ENCODE results near the gene TMEM234. TPM values are rescaled to one million over a fixed set of nuclear protein-coding genes. Genes with fewer than 3 reads are reported as not detected.

The TMEM234 gene
- total RNA-seq, 1 donor from 2014 or later, result 49.2 TPM

DNA sequence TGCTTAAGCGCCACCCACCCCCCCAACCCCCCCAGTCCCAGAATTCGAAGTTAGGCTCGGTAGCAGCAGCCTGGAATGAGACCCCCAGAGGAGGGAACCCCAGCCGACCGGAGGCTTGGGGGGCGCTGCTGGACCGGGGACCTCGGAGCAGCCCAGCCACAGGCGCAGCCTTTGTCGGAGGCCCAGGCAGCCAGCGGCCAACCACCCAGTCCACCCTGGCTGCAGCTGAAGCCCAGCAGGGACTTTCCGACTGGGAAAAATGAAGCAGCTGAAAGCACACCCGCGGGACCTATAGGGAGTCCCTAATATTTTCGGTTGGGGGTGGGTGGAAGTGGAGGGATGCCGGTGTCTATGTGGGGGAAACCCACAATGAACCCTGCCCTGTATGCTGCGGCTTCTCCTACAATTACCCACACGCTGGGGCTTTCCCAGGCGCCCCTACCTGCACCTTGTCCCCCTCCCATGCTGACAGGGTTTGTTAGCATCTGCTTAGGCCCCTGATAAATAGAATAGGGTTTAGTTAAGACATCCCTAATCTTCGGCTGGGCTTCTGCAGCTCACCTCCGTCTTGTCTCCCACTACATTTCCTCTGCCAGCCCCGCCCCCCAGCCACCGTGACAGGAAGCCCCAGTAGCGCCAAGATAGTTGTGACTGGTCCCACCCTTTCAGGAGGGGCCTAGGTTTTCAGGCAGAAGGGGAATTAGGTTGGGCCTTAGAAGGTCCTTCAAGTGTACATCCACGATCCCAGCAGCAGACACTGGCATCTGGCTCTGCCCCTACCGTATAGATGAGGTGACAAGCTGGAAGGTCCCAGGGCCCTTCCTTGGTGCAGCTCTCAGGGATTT, 20.9 kb downstream of the TMEM234 start:
- TF ChIP-seq, protein P1, sequence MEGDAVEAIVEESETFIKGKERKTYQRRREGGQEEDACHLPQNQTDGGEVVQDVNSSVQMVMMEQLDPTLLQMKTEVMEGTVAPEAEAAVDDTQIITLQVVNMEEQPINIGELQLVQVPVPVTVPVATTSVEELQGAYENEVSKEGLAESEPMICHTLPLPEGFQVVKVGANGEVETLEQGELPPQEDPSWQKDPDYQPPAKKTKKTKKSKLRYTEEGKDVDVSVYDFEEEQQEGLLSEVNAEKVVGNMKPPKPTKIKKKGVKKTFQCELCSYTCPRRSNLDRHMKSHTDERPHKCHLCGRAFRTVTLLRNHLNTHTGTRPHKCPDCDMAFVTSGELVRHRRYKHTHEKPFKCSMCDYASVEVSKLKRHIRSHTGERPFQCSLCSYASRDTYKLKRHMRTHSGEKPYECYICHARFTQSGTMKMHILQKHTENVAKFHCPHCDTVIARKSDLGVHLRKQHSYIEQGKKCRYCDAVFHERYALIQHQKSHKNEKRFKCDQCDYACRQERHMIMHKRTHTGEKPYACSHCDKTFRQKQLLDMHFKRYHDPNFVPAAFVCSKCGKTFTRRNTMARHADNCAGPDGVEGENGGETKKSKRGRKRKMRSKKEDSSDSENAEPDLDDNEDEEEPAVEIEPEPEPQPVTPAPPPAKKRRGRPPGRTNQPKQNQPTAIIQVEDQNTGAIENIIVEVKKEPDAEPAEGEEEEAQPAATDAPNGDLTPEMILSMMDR (IDR thresholded peaks at IDR 0.05; ENCODE audit: unreplicated experiment), result peak; percentile 15
- DNase-seq (ENCODE audit: low spot score, unreplicated experiment), result peak; percentile 38
- peaks cover 3% of the 10 kb centered on the region for H3K36me3 Mint-ChIP-seq (ENCODE audit: insufficient read depth)
- H3K4me1 Mint-ChIP-seq (ENCODE audit: low read depth), result peaks cover 18% of the 10 kb centered on the region
- H3K4me3 Mint-ChIP-seq (ENCODE audit: low read depth), result peak overlapping the region; percentile 84
- H3K9me3 Mint-ChIP-seq (ENCODE audit: low read depth), result no peaks in the 10 kb centered on the region
- no peaks in the 10 kb centered on the region for H3K27me3 Mint-ChIP-seq
- H3K27ac Mint-ChIP-seq, result peak overlapping the region; percentile 71

DNA sequence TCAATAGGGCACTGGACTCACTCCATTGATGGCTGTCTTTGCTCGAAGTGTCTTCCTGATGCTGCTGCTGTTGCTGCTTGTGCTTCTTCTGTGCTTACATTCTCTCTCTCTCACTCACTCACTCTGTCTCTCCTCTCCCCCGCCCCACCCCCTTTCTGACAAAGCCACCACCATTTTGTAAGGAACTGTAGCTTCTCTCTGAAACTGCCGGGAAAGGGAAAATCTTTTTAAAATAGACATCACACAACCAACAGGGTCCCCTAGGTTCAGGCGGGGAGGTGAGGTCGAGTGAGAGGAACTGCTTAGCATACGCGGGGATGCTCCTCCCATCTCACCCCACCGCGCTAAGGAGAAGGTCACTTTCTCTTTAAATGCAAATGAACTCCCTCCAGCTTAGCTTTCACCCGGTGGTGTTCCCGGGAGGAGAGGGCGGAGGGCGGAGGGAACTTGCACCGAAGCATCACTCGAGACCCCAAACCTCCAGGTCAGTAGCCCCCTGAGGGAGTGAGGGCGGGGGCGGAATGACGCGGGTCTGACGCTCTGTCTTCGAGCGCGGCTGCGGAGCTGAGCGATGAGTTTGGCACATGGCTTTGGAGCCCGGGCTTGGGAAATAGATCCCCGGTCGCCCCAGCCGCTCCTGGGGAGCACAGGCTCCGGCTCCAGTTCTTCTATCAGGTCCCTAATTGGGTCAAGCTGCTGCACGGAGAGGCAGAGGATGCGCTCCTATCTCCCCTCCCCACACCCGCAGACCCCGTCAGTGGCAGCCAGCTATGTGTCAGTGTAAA, 21.7 kb downstream of the TMEM234 start, which contains the start of gene CCDC28B:
Gene CCDC28B (plus strand): TSS at position 370 of the 785 bp plus-strand sequence. CDS start 1,341 bp downstream, outside the sequence.
- Mint-ChIP-seq H3K27ac (peak within 1 kb of the TSS; percentile 71), H3K4me3 (ENCODE audit: low read depth) (peak within 1 kb of the TSS; percentile 84), H3K9me3 (ENCODE audit: low read depth) (no peaks in the 10 kb centered on the region), H3K27me3 (no peaks in the 10 kb centered on the region), H3K4me1 (ENCODE audit: low read depth) (peaks cover 14% of the 10 kb centered on the region), H3K36me3 (ENCODE audit: insufficient read depth) (peaks cover 3% of the 10 kb centered on the region)
- DNase-seq (ENCODE audit: low spot score, unreplicated experiment), result no peak
- TF ChIP-seq, protein P1 (IDR thresholded peaks at IDR 0.05; ENCODE audit: unreplicated experiment), result no peak

- no peak for DNase-seq (ENCODE audit: low spot score, unreplicated experiment)
- no peaks in the 10 kb centered on the region for H3K9me3 Mint-ChIP-seq (ENCODE audit: low read depth)
- H3K27ac Mint-ChIP-seq, result peak overlapping the region; percentile 31
- TF ChIP-seq, protein P1 (IDR thresholded peaks at IDR 0.05; ENCODE audit: unreplicated experiment), result no peak
- no peaks in the 10 kb centered on the region for H3K27me3 Mint-ChIP-seq
- peaks cover 3% of the 10 kb centered on the region for H3K36me3 Mint-ChIP-seq (ENCODE audit: insufficient read depth)
- peaks cover 13% of the 10 kb centered on the region for H3K4me1 Mint-ChIP-seq (ENCODE audit: low read depth)
- H3K4me3 Mint-ChIP-seq (ENCODE audit: low read depth), result peak overlapping the region; percentile 84
These were observed 22.5 kb downstream of the TMEM234 start for GRCh38 chr1:32199717-32200072.

- Mint-ChIP-seq H3K27ac (no peak overlapping the region), H3K36me3 (ENCODE audit: insufficient read depth) (peaks cover 5% of the 10 kb centered on the region), H3K9me3 (ENCODE audit: low read depth) (no peaks in the 10 kb centered on the region), H3K27me3 (no peaks in the 10 kb centered on the region), H3K4me1 (ENCODE audit: low read depth) (peaks cover 12% of the 10 kb centered on the region), H3K4me3 (ENCODE audit: low read depth) (no peak overlapping the region)
- TF ChIP-seq, protein P1 (IDR thresholded peaks at IDR 0.05; ENCODE audit: unreplicated experiment), result no peak
- no peak for DNase-seq (ENCODE audit: low spot score, unreplicated experiment)
These were observed 23.0 kb downstream of the TMEM234 start for GRCh38 chr1:32199043-32199716.
